Neuronal stem cell (in vitro differentiated cells): ENCODE data around the gene CSNK1E.
A peak's percentile ranks its signal among the peaks of the same experiment; 100 is the strongest.

Experiments used
- DNase-seq: peaks from one replicate; pipeline ENCODE4 v3.0.0-alpha.2; 2013; ENCODE audit warnings: low spot score
- H2AFZ ChIP-seq: one replicate; pipeline ENCODE4 v1.6.1; 2013; ENCODE audit warnings: mild to moderate bottlenecking, low read length, inconsistent platforms
- H2AK5ac ChIP-seq: 2 replicates; pipeline ENCODE4 v1.6.1; 2013; ENCODE audit warnings: low read depth, mild to moderate bottlenecking, inconsistent platforms, low read length, moderate library complexity, mixed read lengths
- H2BK120ac ChIP-seq: 2 replicates; pipeline ENCODE4 v1.6.1; 2013; ENCODE audit warnings: low read depth, mild to moderate bottlenecking, inconsistent platforms, low read length, moderate library complexity, mixed read lengths
- H2BK12ac ChIP-seq: one replicate; pipeline ENCODE4 v1.6.1; 2013; ENCODE audit warnings: low read length, inconsistent platforms
- H2BK15ac ChIP-seq: 2 replicates; pipeline ENCODE4 v1.6.1; 2013; ENCODE audit warnings: mild to moderate bottlenecking, low read length, inconsistent platforms, mixed read lengths
- H2BK5ac ChIP-seq: one replicate; pipeline ENCODE4 v1.6.1; 2013; ENCODE audit warnings: inconsistent platforms, mild to moderate bottlenecking, low read length, moderate library complexity
- H3K14ac ChIP-seq: one replicate; pipeline ENCODE4 v1.6.1; 2013; ENCODE audit warnings: low read length, inconsistent platforms
- H3K18ac ChIP-seq: 2 replicates; pipeline ENCODE4 v1.6.1; 2013; ENCODE audit warnings: low read length, inconsistent platforms
- H3K23ac ChIP-seq: 2 replicates; pipeline ENCODE4 v1.6.1; 2013; ENCODE audit warnings: low read depth, mild to moderate bottlenecking, mixed read lengths, low read length, inconsistent platforms; ENCODE audit not compliant: poor library complexity
- H3K27ac ChIP-seq: replicated peaks from 3 replicates; pipeline ENCODE4 v1.5.1; 2013; ENCODE audit warnings: low read length, inconsistent platforms
- H3K27me3 ChIP-seq, 3 experiments: 2 replicates each; pipeline ENCODE4 v1.6.1; 2013; ENCODE audit warnings: low read length in 3 of 3, mild to moderate bottlenecking in 2 of 3, inconsistent platforms in 1 of 3, low read depth in 1 of 3, mixed read lengths in 1 of 3, moderate library complexity in 1 of 3; ENCODE audit not compliant: control insufficient read depth in 3 of 3, insufficient read depth in 3 of 3
- H3K36me3 ChIP-seq, 2 donors: replicated peaks in 1 of 2; 2 replicates each; pipeline ENCODE4 v1.6.1; 2013; ENCODE audit warnings: low read length in 2 of 2; ENCODE audit not compliant: control insufficient read depth in 2 of 2, insufficient read depth in 2 of 2
- H3K4ac ChIP-seq: 2 replicates; pipeline ENCODE4 v1.6.1; 2013; ENCODE audit warnings: inconsistent platforms, mild to moderate bottlenecking, low read length, moderate library complexity
- H3K4me1 ChIP-seq, 2 donors: 1 replicate in 1 of 2; 2 replicates in 1 of 2; pipeline ENCODE4 v1.6.1; 2013; ENCODE audit warnings: low read length in 2 of 2, low read depth in 1 of 2; ENCODE audit not compliant: control insufficient read depth in 2 of 2, insufficient read depth in 1 of 2
- H3K4me2 ChIP-seq: one replicate; pipeline ENCODE4 v1.6.1; 2013; ENCODE audit warnings: mild to moderate bottlenecking, low read length, inconsistent platforms; ENCODE audit not compliant: insufficient read depth, poor library complexity, severe bottlenecking
- H3K4me3 ChIP-seq, 2 donors: 2 replicates each; pipeline ENCODE4 v1.5.1; 2013; ENCODE audit warnings: low read length in 2 of 2, mild to moderate bottlenecking in 2 of 2, inconsistent platforms in 1 of 2, moderate library complexity in 1 of 2
- H3K79me1 ChIP-seq: one replicate; pipeline ENCODE4 v1.6.1; 2013; ENCODE audit warnings: low read depth, mild to moderate bottlenecking, inconsistent platforms, low read length, moderate library complexity
- H3K9ac ChIP-seq: one replicate; pipeline ENCODE4 v1.6.1; 2013; ENCODE audit warnings: mild to moderate bottlenecking, low read depth, low read length, inconsistent platforms; ENCODE audit not compliant: poor library complexity
- H3K9me3 ChIP-seq, 2 donors: replicated peaks in 1 of 2; 2 replicates each; pipeline versions ENCODE3 to v1.6.1; 2013; ENCODE audit warnings: low read length in 2 of 2, mild to moderate bottlenecking in 2 of 2, inconsistent platforms in 1 of 2, low read depth in 1 of 2, mixed read lengths in 1 of 2, moderate library complexity in 1 of 2; ENCODE audit not compliant: control insufficient read depth in 2 of 2, insufficient read depth in 1 of 2
- H4K8ac ChIP-seq: one replicate; pipeline ENCODE4 v1.6.1; 2013; ENCODE audit warnings: low read depth, mild to moderate bottlenecking, inconsistent platforms, low read length, moderate library complexity
- H4K91ac ChIP-seq: one replicate; pipeline ENCODE4 v1.6.1; 2013; ENCODE audit warnings: low read length, low read depth, mild to moderate bottlenecking, inconsistent platforms; ENCODE audit not compliant: poor library complexity
- WGBS, 2 donors: extraction: QIAGEN DNeasy Blood & Tissue Kit; methylation state at CpG; one replicate each; pipeline ENCODE4 v1.1.7; 2013; ENCODE audit warnings: missing lambda C conversion rate in 2 of 2, mixed read lengths in 1 of 2; ENCODE audit not compliant: insufficient read length in 2 of 2, insufficient replicate concordance in 1 of 2; ENCODE audit errors: extremely low coverage in 2 of 2; 5-methylcytosine and 5-hydroxymethylcytosine counted together

The CSNK1E gene

DNA sequence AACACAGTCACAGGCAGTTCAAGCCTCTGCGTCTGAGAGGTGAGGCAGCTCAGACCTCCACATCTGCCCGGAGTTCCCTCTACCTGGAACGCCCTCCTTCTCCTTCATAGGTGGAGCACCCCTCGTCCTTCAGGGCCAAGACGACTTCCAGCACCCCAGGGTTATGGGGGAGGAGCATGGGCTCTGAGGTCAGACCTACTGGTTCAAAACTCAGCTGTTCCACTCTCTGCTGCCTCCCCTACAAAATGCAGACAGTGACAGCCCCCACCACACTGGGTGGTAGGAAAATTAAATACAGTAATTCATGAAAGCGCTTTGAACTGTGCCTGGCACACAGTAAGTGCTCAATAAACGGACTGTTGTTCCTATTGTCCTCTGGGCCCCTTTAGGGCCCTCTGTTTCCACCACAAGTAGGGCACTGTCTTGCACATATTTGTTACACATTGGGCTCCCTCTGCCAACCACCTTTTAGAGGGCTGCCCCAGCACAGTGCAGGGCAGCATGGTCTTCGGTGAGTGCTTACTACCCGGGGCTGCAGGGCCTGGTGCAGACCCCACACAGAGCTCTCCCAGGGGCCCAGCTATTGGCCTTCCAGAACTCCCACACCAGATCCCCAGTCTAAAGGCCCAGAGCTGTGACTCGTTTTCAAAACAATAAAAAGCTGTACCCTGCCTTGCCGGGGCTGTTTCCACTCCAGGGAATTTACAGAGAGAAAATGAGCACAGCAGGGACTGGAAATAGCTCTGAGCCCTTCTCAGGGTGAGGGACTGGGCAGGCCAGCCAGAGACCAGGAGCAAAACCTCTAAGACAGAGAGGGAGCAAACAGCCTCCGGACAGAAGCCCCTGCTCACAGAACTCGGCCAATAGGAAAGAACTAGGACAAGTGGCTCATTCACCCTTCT lies 46.9 kb downstream of the CSNK1E start:
- Histone ChIP-seq H3K9ac (peak overlapping the region; percentile 54), H4K8ac (no peak overlapping the region), H3K18ac (peak overlapping the region; percentile 45), H2AK5ac (peak overlapping the region; percentile 27), H2AFZ (no peak overlapping the region), H3K9me3 (no peaks in the 10 kb centered on the region), H2BK15ac (no peak overlapping the region), H3K27ac (no peak overlapping the region), H3K4ac (no peak overlapping the region), H3K4me2 (peak overlapping the region; percentile 14), H3K4me3 (no peak overlapping the region), H3K79me1 (peaks cover 25% of the 10 kb centered on the region), H3K4me1 (peaks cover 15% of the 10 kb centered on the region in 2 donors), H2BK120ac (no peak overlapping the region), H3K36me3 (peaks cover 3 to 5% of the 10 kb centered on the region in 2 donors), H2BK5ac (no peak overlapping the region), H3K27me3 (no peaks in the 10 kb centered on the region), H4K91ac (no peak overlapping the region), H3K23ac (no peak overlapping the region), H3K14ac (no peak overlapping the region), H2BK12ac (no peak overlapping the region)
- WGBS, 2 donors, result no CpG with 5 or more reads among the region's 13 CpGs
- DNase-seq, result no peak

- H3K79me1 ChIP-seq, result peaks cover 29% of the 10 kb centered on the region
- H3K23ac ChIP-seq, result no peak overlapping the region
- DNase-seq, result no peak
- H4K8ac ChIP-seq, result no peak overlapping the region
- no peak overlapping the region for H2AFZ ChIP-seq
- H3K4me2 ChIP-seq, result no peak overlapping the region
- no peak overlapping the region for H4K91ac ChIP-seq
- peaks cover 14 to 15% of the 10 kb centered on the region in 2 donors for H3K4me1 ChIP-seq
- H3K9me3 ChIP-seq, result no peaks in the 10 kb centered on the region
- no peak overlapping the region for H2BK5ac ChIP-seq
- no peak overlapping the region for H3K4ac ChIP-seq
- no peak overlapping the region for H3K4me3 ChIP-seq
- no CpG with 5 or more reads among the region's 7 CpGs for WGBS, 2 donors
- H3K9ac ChIP-seq, result no peak overlapping the region
- no peak overlapping the region for H3K14ac ChIP-seq
- no peak overlapping the region for H2BK15ac ChIP-seq
- no peak overlapping the region for H2BK12ac ChIP-seq
- H3K18ac ChIP-seq, result no peak overlapping the region
- no peaks in the 10 kb centered on the region for H3K27me3 ChIP-seq
- no peak overlapping the region for H3K27ac ChIP-seq
- H2BK120ac ChIP-seq, result no peak overlapping the region
- no peak overlapping the region for H2AK5ac ChIP-seq
- peaks cover 3 to 9% of the 10 kb centered on the region in 2 donors for H3K36me3 ChIP-seq
These were observed 47.8 kb downstream of the CSNK1E start for GRCh38 chr22:38269466-38269865.

GRCh38 chr22:38267086-38267485 lies 50.1 kb downstream of the CSNK1E start:
- Histone ChIP-seq H3K27ac (no peak overlapping the region), H3K4ac (no peak overlapping the region), H2BK120ac (no peak overlapping the region), H3K27me3 (no peaks in the 10 kb centered on the region), H4K91ac (no peak overlapping the region), H3K36me3 (peaks cover 7 to 12% of the 10 kb centered on the region in 2 donors), H2AFZ (no peak overlapping the region), H2BK12ac (no peak overlapping the region), H3K4me3 (no peak overlapping the region), H4K8ac (no peak overlapping the region), H3K14ac (no peak overlapping the region), H3K18ac (no peak overlapping the region), H3K4me1 (peaks cover 9 to 10% of the 10 kb centered on the region in 2 donors), H2BK5ac (no peak overlapping the region), H3K9me3 (no peaks in the 10 kb centered on the region), H3K79me1 (peaks cover 30% of the 10 kb centered on the region), H2BK15ac (no peak overlapping the region), H3K23ac (no peak overlapping the region), H3K4me2 (no peak overlapping the region), H3K9ac (no peak overlapping the region), H2AK5ac (no peak overlapping the region)
- no peak for DNase-seq
- WGBS, 2 donors, result no CpG with 5 or more reads among the region's 4 CpGs

GRCh38 chr22:38266120-38266519 lies 51.1 kb downstream of the CSNK1E start:
- no peak for DNase-seq

More at GRCh38 chr22:38266120-38266519, 51.1 kb downstream of the CSNK1E start:
- H3K4me3 ChIP-seq, result no peak overlapping the region
- H3K4me1 ChIP-seq, result peaks cover 7 to 9% of the 10 kb centered on the region in 2 donors
- no peak overlapping the region for H3K9ac ChIP-seq
- peak overlapping the region; percentile 1 for H2AK5ac ChIP-seq
- H3K4me2 ChIP-seq, result no peak overlapping the region
- no peak overlapping the region for H2BK12ac ChIP-seq
- no peak overlapping the region for H3K4ac ChIP-seq
- no peak overlapping the region for H2BK5ac ChIP-seq
- H4K8ac ChIP-seq, result no peak overlapping the region
- H3K23ac ChIP-seq, result peak overlapping the region; percentile 66
- H2BK15ac ChIP-seq, result no peak overlapping the region
- H4K91ac ChIP-seq, result no peak overlapping the region
- H3K36me3 ChIP-seq, result peaks cover 7 to 12% of the 10 kb centered on the region in 2 donors
- WGBS, 2 donors, result no CpG with 5 or more reads among the region's 8 CpGs
- no peaks in the 10 kb centered on the region for H3K9me3 ChIP-seq
- no peaks in the 10 kb centered on the region for H3K27me3 ChIP-seq
- H2AFZ ChIP-seq, result no peak overlapping the region
- peaks cover 25% of the 10 kb centered on the region for H3K79me1 ChIP-seq
- no peak overlapping the region for H3K27ac ChIP-seq
- H2BK120ac ChIP-seq, result no peak overlapping the region
- H3K14ac ChIP-seq, result no peak overlapping the region
- H3K18ac ChIP-seq, result no peak overlapping the region
